Esophagus muscularis mucosa (tissue), 4 donors: ENCODE measurements around the gene ADAMTS20. TPM values are rescaled to one million over a fixed set of nuclear protein-coding genes. Genes with fewer than 3 reads are reported as not detected.

Source experiments
- DNase-seq: peaks from one replicate; pipeline ENCODE4 v3.0.0-alpha.2; 2017; ENCODE audit errors: extremely low spot score
- H3K27ac ChIP-seq, 4 donors: fragments of 200-600 bp; sonication (generic); replicated peaks in 1 of 4; 1 replicate in 3 of 4; 2 replicates in 1 of 4; pipeline ENCODE4 v1.5.1; 2016 to 2019; ENCODE audit warnings: mild to moderate bottlenecking in 1 of 4
- H3K27me3 ChIP-seq, 4 donors: fragments of 200-600 bp; sonication (generic); one replicate each; pipeline versions ENCODE4 v1.5.1 to v1.6.0; 2016 to 2019
- H3K36me3 ChIP-seq, 4 donors: fragments of 200-600 bp; sonication (generic); one replicate each; pipeline ENCODE4 v1.5.1; 2016 to 2019
- H3K4me1 ChIP-seq, 4 donors: fragments of 200-600 bp; sonication (generic); one replicate each; pipeline ENCODE4 v1.5.1; 2016 to 2019
- H3K4me3 ChIP-seq, 4 donors: fragments of 200-600 bp; sonication (generic); 1 replicate in 2 of 4; 2 replicates in 2 of 4; pipeline ENCODE4 v1.5.1; 2016 to 2019; ENCODE audit warnings: mild to moderate bottlenecking in 4 of 4, moderate library complexity in 1 of 4
- H3K9me3 ChIP-seq, 4 donors: fragments of 200-600 bp; sonication (generic); 1 replicate in 3 of 4; 2 replicates in 1 of 4; pipeline ENCODE4 v1.5.1; 2016 to 2019
- EP300 ChIP-seq: sonication (generic); formaldehyde crosslinking; IDR thresholded peaks from one replicate; pipeline ENCODE4 v1.6.1; 2017; ENCODE audit warnings: antibody characterized with exemption
- POLR2A ChIP-seq: fragments of 450-650 bp; IDR thresholded peaks from one replicate; pipeline ENCODE4 v1.6.1; 2017; ENCODE audit warnings: antibody characterized with exemption, moderate library complexity, mild to moderate bottlenecking, low read depth
- POLR2AphosphoS5 ChIP-seq, 2 donors: sonication (generic); formaldehyde crosslinking; IDR thresholded peaks; one replicate each; pipeline ENCODE4 v1.6.1; 2017; ENCODE audit warnings: antibody characterized with exemption in 2 of 2
- WGBS: methylation state at CpG from one replicate; pipeline ENCODE4 v1.1.5; 2018; 5-methylcytosine and 5-hydroxymethylcytosine counted together
- intact Hi-C: fragments of 100-400 bp; cut with DNase I; formaldehyde crosslinking; loops from one replicate; pipeline ENCODE4 v1.15.1; 2023
- total RNA-seq, 4 donors: library from RNA; depleted of rRNA; stranded (reverse); fragments of >200 nt; gene quantifications; one replicate each; pipeline versions ENCODE4 v1.1.0 to v1.2.1, GENCODE V29; 2016
- TF ChIP-seq, protein P1 (sequence below), 3 experiments: fragments of 200-600 bp in 2 of 3; fragments of 450-650 bp in 1 of 3; sonication (generic) in 2 of 3; IDR thresholded peaks; one replicate each; pipeline ENCODE4 v1.5.1; 2017 to 2019; ENCODE audit warnings: antibody characterized with exemption in 3 of 3, mild to moderate bottlenecking in 2 of 3, moderate library complexity in 1 of 3

Gene ADAMTS20
- total RNA-seq, 4 donors from 2014 or later: not detected

DNA sequence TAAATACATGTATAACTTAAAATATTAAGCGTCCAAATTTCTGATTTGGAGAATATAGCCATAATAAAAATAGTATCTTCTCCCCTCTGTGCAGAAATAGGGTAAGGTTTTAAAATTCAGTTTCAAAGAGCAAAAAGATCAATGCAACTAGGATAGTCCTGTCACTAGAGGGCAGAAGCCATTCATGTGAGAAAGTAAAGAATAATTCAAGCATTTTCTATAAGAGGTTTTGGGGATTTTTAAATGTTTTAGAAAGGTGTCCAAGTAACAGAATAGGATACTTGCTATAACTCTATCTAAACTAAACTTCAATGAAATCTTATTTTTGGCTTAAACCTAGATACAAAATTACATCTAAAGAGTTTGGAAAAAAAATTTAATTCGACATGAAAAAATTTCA lies 50.3 kb downstream of the ADAMTS20 start:
- Histone ChIP-seq H3K36me3 (no peaks in the 10 kb centered on the region), H3K9me3 (no peaks in the 10 kb centered on the region), H3K27ac (no peak overlapping the region), H3K4me3 (no peak overlapping the region), H3K27me3 (no peaks in the 10 kb centered on the region), H3K4me1 (no peaks in the 10 kb centered on the region)
- 58% methylated on average over 2 of the region's 2 CpGs for WGBS
- no peak for DNase-seq
- intact Hi-C loops: no loop called here
- TF ChIP-seq, protein P1, sequence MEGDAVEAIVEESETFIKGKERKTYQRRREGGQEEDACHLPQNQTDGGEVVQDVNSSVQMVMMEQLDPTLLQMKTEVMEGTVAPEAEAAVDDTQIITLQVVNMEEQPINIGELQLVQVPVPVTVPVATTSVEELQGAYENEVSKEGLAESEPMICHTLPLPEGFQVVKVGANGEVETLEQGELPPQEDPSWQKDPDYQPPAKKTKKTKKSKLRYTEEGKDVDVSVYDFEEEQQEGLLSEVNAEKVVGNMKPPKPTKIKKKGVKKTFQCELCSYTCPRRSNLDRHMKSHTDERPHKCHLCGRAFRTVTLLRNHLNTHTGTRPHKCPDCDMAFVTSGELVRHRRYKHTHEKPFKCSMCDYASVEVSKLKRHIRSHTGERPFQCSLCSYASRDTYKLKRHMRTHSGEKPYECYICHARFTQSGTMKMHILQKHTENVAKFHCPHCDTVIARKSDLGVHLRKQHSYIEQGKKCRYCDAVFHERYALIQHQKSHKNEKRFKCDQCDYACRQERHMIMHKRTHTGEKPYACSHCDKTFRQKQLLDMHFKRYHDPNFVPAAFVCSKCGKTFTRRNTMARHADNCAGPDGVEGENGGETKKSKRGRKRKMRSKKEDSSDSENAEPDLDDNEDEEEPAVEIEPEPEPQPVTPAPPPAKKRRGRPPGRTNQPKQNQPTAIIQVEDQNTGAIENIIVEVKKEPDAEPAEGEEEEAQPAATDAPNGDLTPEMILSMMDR (IDR thresholded peaks at IDR 0.05): peak in 2 of 3 experiments; percentile 7 to 15
- TF ChIP-seq EP300: no peak

DNA sequence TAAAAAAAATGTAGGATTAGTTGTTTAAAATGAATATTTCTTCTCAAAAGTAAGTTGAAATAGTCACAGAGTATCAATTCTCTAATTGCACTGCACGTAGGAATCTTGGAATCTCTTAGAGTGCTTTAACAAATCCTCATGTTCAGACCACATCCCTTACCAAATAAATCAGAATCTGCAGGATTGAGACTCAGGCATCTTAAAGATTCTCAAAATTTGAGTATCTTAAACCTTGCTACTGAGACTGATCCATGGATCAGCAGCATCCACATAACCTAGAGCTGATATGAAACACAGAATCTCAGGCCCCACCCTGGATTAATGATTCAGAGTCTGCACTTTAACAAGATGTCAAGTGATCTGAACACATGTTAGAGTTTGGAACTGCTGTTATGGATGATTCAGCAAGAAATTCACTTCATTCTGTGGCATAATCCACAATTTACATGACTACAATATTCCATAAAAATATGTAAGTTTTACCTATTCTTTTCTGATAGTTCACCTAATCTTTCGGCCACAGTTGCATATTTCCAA lies 58.7 kb downstream of the ADAMTS20 start:
- no peak for DNase-seq
- Histone ChIP-seq H3K9me3 (no peaks in the 10 kb centered on the region), H3K4me1 (no peaks in the 10 kb centered on the region), H3K4me3 (no peak overlapping the region), H3K27me3 (no peaks in the 10 kb centered on the region), H3K36me3 (no peaks in the 10 kb centered on the region), H3K27ac (no peak overlapping the region)
- intact Hi-C loops: no loop called here
- 86% methylated on average over 2 of the region's 2 CpGs for WGBS
- TF ChIP-seq, protein P1 (IDR thresholded peaks at IDR 0.05): no peak
- TF ChIP-seq POLR2A (no peak), EP300 (no peak), POLR2AphosphoS5 (IDR thresholded peaks at IDR 0.05) (no peak)

DNA sequence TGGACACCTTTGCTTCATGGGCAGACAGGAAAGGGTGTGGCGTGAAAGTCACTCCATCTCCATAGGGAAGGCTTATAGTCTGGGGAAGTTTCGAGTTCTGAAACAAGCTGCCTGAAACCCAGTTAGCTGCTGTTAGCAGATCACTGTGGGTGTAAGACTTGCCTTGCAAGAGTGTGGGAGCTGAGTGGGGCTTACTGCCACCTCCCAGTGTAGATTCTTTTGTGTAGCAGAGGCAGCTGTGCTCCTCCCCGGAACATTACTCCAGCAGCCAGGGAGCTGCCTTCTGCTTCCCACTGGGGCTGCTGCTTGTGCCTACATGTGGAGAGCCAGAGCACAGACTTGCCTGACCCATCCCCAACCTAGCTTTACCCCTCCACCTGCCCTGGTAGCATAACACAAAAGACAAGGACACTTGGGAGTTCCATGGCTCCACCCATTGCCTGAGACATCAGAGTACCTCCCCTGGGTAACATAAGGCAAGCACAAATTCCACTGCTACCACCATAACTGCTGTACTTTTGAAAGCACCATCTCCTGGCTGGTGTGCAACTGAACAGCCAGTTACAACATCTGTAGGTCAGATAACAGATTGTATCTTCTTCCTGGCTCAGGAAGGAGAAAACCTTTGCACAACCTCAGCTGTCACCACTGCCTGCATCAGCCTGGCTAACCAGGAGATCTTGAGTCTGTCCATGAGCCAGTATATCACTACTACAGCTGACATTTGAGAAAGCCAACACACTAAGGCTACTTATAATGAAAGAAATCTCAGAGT lies 69.5 kb downstream of the ADAMTS20 start:
- WGBS: 100% methylated on average over 2 of the region's 3 CpGs
- no peak overlapping the region for H3K27ac ChIP-seq
- intact Hi-C loops: no loop called here
- H3K4me3 ChIP-seq: no peak overlapping the region
- TF ChIP-seq, protein P1 (IDR thresholded peaks at IDR 0.05): no peak
- TF ChIP-seq EP300: no peak
- no peak for TF ChIP-seq POLR2A
- peaks cover 0 to 3% (median 0%) of the 10 kb centered on the region in 4 donors for H3K9me3 ChIP-seq
- no peaks in the 10 kb centered on the region for H3K36me3 ChIP-seq
- H3K27me3 ChIP-seq: no peaks in the 10 kb centered on the region
- H3K4me1 ChIP-seq: no peaks in the 10 kb centered on the region
- no peak for DNase-seq

DNA sequence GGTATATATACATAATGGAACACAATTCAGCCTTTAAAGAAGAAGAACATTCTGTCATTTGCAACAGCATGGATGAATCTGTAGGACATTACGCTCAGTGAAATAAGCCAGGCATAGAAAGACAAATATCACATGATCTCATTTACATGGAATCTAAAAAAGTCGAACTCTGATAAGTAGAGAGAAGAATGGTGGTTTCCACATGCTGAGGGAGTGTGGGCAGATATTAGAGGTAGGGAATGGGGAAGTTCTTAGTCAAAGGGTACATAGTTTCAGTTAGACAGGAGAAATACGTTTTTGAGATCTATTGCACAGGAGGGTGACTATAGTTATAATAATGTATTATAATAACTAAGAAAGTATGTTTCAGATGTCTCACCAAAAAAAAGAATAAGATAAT lies 71.4 kb downstream of the ADAMTS20 start:
- Histone ChIP-seq H3K36me3 (no peaks in the 10 kb centered on the region), H3K27me3 (no peaks in the 10 kb centered on the region), H3K4me1 (no peaks in the 10 kb centered on the region), H3K4me3 (no peak overlapping the region), H3K9me3 (no peaks in the 10 kb centered on the region), H3K27ac (no peak overlapping the region)
- DNase-seq: no peak
- TF ChIP-seq, protein P1 (IDR thresholded peaks at IDR 0.05): no peak
- no peak for TF ChIP-seq EP300
- no peak for TF ChIP-seq POLR2A
- no peak for TF ChIP-seq POLR2AphosphoS5 (IDR thresholded peaks at IDR 0.05)
- intact Hi-C loops: no loop called here
- WGBS: 80% methylated on average over 3 of the region's 3 CpGs
